SU-DHL-6 (cell line): ENCODE results near the gene TXLNB.

Source experiments
- CTCF ChIP-seq: fragments of 200-600 bp; sonication (generic); IDR thresholded peaks from one replicate; pipeline ENCODE4 v1.5.1; 2017; ENCODE audit warnings: antibody characterized with exemption, mild to moderate bottlenecking, low read length, moderate library complexity; ENCODE audit not compliant: insufficient read depth, poor library complexity, severe bottlenecking
- EZH2phosphoT487 ChIP-seq: fragments of 200-600 bp; sonication (generic), shearing (Covaris generic); conservative IDR thresholded peaks from 2 replicates; pipeline ENCODE4 v1.6.1; 2018; ENCODE audit warnings: mild to moderate bottlenecking, antibody characterized with exemption, low read length, moderate library complexity, mixed read lengths

GRCh38 chr6:139251045-139251690, 40.6 kb downstream of the TXLNB start:
- TF ChIP-seq CTCF: no peak
- TF ChIP-seq EZH2phosphoT487: no peak
